ENCODE measurements around the gene RAB18. TPM values are rescaled to one million over a fixed set of nuclear protein-coding genes. Genes with fewer than 3 reads are reported as not detected.

The RAB18 gene
- total and polyA plus RNA-seq, 2 donors from 2014 or later: 57.9 to 113 TPM

- H3K27ac ChIP-seq (ENCODE audit: low read depth in 2 of 2, low read length in 2 of 2): no peak overlapping the region
- no peaks in the 10 kb centered on the region for H3K4me1 ChIP-seq (ENCODE audit: control insufficient read depth in 2 of 3, insufficient read depth in 2 of 3, low read depth in 1 of 3, low read length in 3 of 3)
- TF ChIP-seq CTCF (IDR thresholded peaks at IDR 0.05; ENCODE audit: borderline replicate concordance, extremely low read depth, insufficient read depth): no peak
- H3K27me3 ChIP-seq (ENCODE audit: control insufficient read depth, insufficient read depth, low read length): no peaks in the 10 kb centered on the region
- H3K36me3 ChIP-seq (ENCODE audit: control insufficient read depth in 2 of 3, insufficient read depth in 3 of 3, low read length in 3 of 3): no peaks in the 10 kb centered on the region
- no peak overlapping the region for H3K4me3 ChIP-seq (ENCODE audit: low read length in 3 of 3)
- intact Hi-C loops (cut with DNase I): no loop called here
- FAIRE-seq (no peak), DNase-seq (no peak)
- no peak overlapping the region for H3K9ac ChIP-seq (ENCODE audit: low read length in 3 of 3)
- H3K9me3 ChIP-seq (ENCODE audit: control insufficient read depth in 2 of 3, insufficient read depth in 1 of 3, low read length in 3 of 3): no peaks in the 10 kb centered on the region
Measured at GRCh38 chr10:27584302-27584701, 80.2 kb downstream of the RAB18 start.

Other genes with a start within 250 kb of the RAB18 start
- 1.3 TPM for gene MKX, start 241.5 kb downstream of the RAB18 start, total RNA-seq
- gene MKX, start 241.5 kb downstream of the RAB18 start, polyA plus RNA-seq (ENCODE audit: insufficient read depth, low read depth, low replicate concordance): not detected